Measurements from ENCODE around the gene TIGD3. TPM values are rescaled to one million over a fixed set of nuclear protein-coding genes. Genes with fewer than 3 reads are reported as not detected.

Gene TIGD3
- total and polyA plus RNA-seq, 4 donors = 0.08 to 0.33 (median 0.17) TPM; not detected in 1

GRCh38 chr11:65399845-65400244, 45.3 kb downstream of the TIGD3 start:
- H3K36me3 ChIP-seq (ENCODE audit: control insufficient read depth in 4 of 4, insufficient read depth in 3 of 4, low read depth in 1 of 4, low read length in 3 of 4) = peaks cover 0 to 34% (median 9%) of the 10 kb centered on the region in 4 donors
- peaks cover 0 to 4% (median 0%) of the 10 kb centered on the region in 4 donors for H3K4me1 ChIP-seq (ENCODE audit: control insufficient read depth in 4 of 4, insufficient read depth in 4 of 4, low read length in 3 of 4)
- 95% methylated on average over 10 of the region's 10 CpGs for WGBS
- no peak overlapping the region for H3K9ac ChIP-seq (ENCODE audit: low read depth in 1 of 2, low read length in 2 of 2)
- H3K27ac ChIP-seq (ENCODE audit: low read depth in 1 of 2, low read length in 2 of 2) = no peak overlapping the region
- H3K9me3 ChIP-seq (ENCODE audit: control insufficient read depth in 4 of 4, low read length in 3 of 4) = no peaks in the 10 kb centered on the region
- H3K4me3 ChIP-seq (ENCODE audit: low read depth in 1 of 3, low read length in 3 of 3) = no peak overlapping the region
- no peaks in the 10 kb centered on the region for H3K27me3 ChIP-seq (ENCODE audit: control insufficient read depth in 4 of 4, insufficient read depth in 4 of 4, low read length in 3 of 4)
- TF ChIP-seq HNF4A (conservative IDR thresholded peaks at IDR 0.05) (no peak), YY1 (IDR thresholded peaks at IDR 0.05) (no peak), FOXA2 (IDR thresholded peaks at IDR 0.05) (no peak), JUND (IDR thresholded peaks at IDR 0.05) (no peak), HNF4G (IDR thresholded peaks at IDR 0.05) (no peak), NR2F2 (IDR thresholded peaks at IDR 0.05) (no peak), CTCF (IDR thresholded peaks at IDR 0.05; ENCODE audit: low read depth, low read length, missing input control) (no peak), RAD21 (IDR thresholded peaks at IDR 0.05) (no peak), EGR1 (IDR thresholded peaks at IDR 0.05; ENCODE audit: low read depth in 2 of 2) (no peak), GABPA (IDR thresholded peaks at IDR 0.05 in 1 of 2, conservative IDR thresholded peaks at IDR 0.05 in 1 of 2) (no peak), SP1 (IDR thresholded peaks at IDR 0.05) (no peak), RXRA (IDR thresholded peaks at IDR 0.05) (no peak), TAF1 (conservative IDR thresholded peaks at IDR 0.05) (no peak), FOXA1 (IDR thresholded peaks at IDR 0.05) (no peak), ATF3 (IDR thresholded peaks at IDR 0.05) (no peak)
- DNase-seq (ENCODE audit: low spot score) = no peak

GRCh38 chr11:65400307-65401072, 45.9 kb downstream of the TIGD3 start:
- Histone ChIP-seq H3K36me3 (ENCODE audit: control insufficient read depth in 4 of 4, insufficient read depth in 3 of 4, low read depth in 1 of 4, low read length in 3 of 4) (peaks cover under 1 to 36% (median 13%) of the 10 kb centered on the region in 4 donors), H3K27ac (ENCODE audit: low read depth in 1 of 2, low read length in 2 of 2) (no peak overlapping the region), H3K9me3 (ENCODE audit: control insufficient read depth in 4 of 4, low read length in 3 of 4) (no peaks in the 10 kb centered on the region), H3K4me1 (ENCODE audit: control insufficient read depth in 4 of 4, insufficient read depth in 4 of 4, low read length in 3 of 4) (peaks cover 0 to 4% (median 0%) of the 10 kb centered on the region in 4 donors), H3K9ac (ENCODE audit: low read depth in 1 of 2, low read length in 2 of 2) (no peak overlapping the region), H3K4me3 (ENCODE audit: low read depth in 1 of 3, low read length in 3 of 3) (no peak overlapping the region), H3K27me3 (ENCODE audit: control insufficient read depth in 4 of 4, insufficient read depth in 4 of 4, low read length in 3 of 4) (no peaks in the 10 kb centered on the region)
- no peak for DNase-seq (ENCODE audit: low spot score)
- TF ChIP-seq EGR1 (IDR thresholded peaks at IDR 0.05; ENCODE audit: low read depth in 2 of 2) (no peak), HNF4A (conservative IDR thresholded peaks at IDR 0.05) (no peak), FOXA2 (IDR thresholded peaks at IDR 0.05) (no peak), RXRA (IDR thresholded peaks at IDR 0.05) (no peak), YY1 (IDR thresholded peaks at IDR 0.05) (no peak), TAF1 (conservative IDR thresholded peaks at IDR 0.05) (no peak), FOXA1 (IDR thresholded peaks at IDR 0.05) (no peak), MAX (IDR thresholded peaks at IDR 0.05) (no peak), NR2F2 (IDR thresholded peaks at IDR 0.05) (no peak), SP1 (IDR thresholded peaks at IDR 0.05) (no peak), JUND (IDR thresholded peaks at IDR 0.05) (no peak), HNF4G (IDR thresholded peaks at IDR 0.05) (no peak), CTCF (IDR thresholded peaks at IDR 0.05; ENCODE audit: low read depth, low read length, missing input control) (no peak), GABPA (IDR thresholded peaks at IDR 0.05 in 1 of 2, conservative IDR thresholded peaks at IDR 0.05 in 1 of 2) (no peak)
- 88% methylated on average over 17 of the region's 17 CpGs for WGBS

All from liver (tissue), 9 donors.